Neutrophil (primary cell): Measurements from ENCODE around the gene NPM3.

Experiments used
- H3K27ac ChIP-seq: fragments of 200-600 bp; sonication (generic); 2 replicates; pipeline ENCODE4 v1.5.1; 2016; ENCODE audit warnings: mild to moderate bottlenecking, moderate library complexity
- H3K27me3 ChIP-seq: fragments of 200-600 bp; sonication (generic); 2 replicates; pipeline ENCODE4 v1.6.0; 2016; ENCODE audit warnings: mild to moderate bottlenecking
- H3K36me3 ChIP-seq: fragments of 200-600 bp; sonication (generic); 2 replicates; pipeline ENCODE4 v1.5.1; 2017
- H3K4me1 ChIP-seq, 2 experiments: fragments of 200-600 bp in 1 of 2; sonication (generic) in 1 of 2; 1 replicate in 1 of 2; 2 replicates in 1 of 2; pipeline versions ENCODE4 v1.5.1 to v1.6.1; 2013 to 2016; ENCODE audit warnings: low read depth in 1 of 2, low read length in 1 of 2, mild to moderate bottlenecking in 1 of 2, moderate library complexity in 1 of 2; ENCODE audit not compliant: control insufficient read depth in 1 of 2, insufficient read depth in 1 of 2
- H3K4me3 ChIP-seq, 2 experiments: fragments of 200-600 bp in 1 of 2; sonication (generic) in 1 of 2; 1 replicate in 1 of 2; 2 replicates in 1 of 2; pipeline ENCODE4 v1.5.1; 2013 to 2016; ENCODE audit warnings: low read depth in 1 of 2, low read length in 1 of 2, mild to moderate bottlenecking in 1 of 2, moderate library complexity in 1 of 2
- H3K9me3 ChIP-seq: fragments of 200-600 bp; sonication (generic); 2 replicates; pipeline ENCODE4 v1.5.1; 2016
- CTCF ChIP-seq: fragments of 200-600 bp; sonication (generic); IDR thresholded peaks from 2 replicates; pipeline ENCODE4 v1.5.1; 2016; ENCODE audit warnings: antibody characterized with exemption

NPM3 gene

GRCh38 chr10:101761226-101761625 is 22.0 kb downstream of the NPM3 start:
- no peak overlapping the region for H3K4me3 ChIP-seq
- TF ChIP-seq CTCF = no peak
- H3K4me1 ChIP-seq = no peaks in the 10 kb centered on the region
- no peak overlapping the region for H3K27ac ChIP-seq
- no peaks in the 10 kb centered on the region for H3K9me3 ChIP-seq
- H3K27me3 ChIP-seq = peaks cover 91% of the 10 kb centered on the region
- H3K36me3 ChIP-seq = no peaks in the 10 kb centered on the region

- Histone ChIP-seq H3K27ac (no peak overlapping the region), H3K4me3 (no peak overlapping the region), H3K9me3 (no peaks in the 10 kb centered on the region), H3K27me3 (peaks cover 89% of the 10 kb centered on the region), H3K36me3 (no peaks in the 10 kb centered on the region), H3K4me1 (no peaks in the 10 kb centered on the region)
- no peak for TF ChIP-seq CTCF
These were observed 22.7 kb downstream of the NPM3 start for GRCh38 chr10:101760510-101760909.

GRCh38 chr10:101759309-101760247 is 23.7 kb downstream of the NPM3 start:
- H3K27ac ChIP-seq = no peak overlapping the region
- no peaks in the 10 kb centered on the region for H3K36me3 ChIP-seq
- TF ChIP-seq CTCF = no peak
- H3K4me1 ChIP-seq = no peaks in the 10 kb centered on the region
- H3K27me3 ChIP-seq = peaks cover 86% of the 10 kb centered on the region
- H3K9me3 ChIP-seq = no peaks in the 10 kb centered on the region
- no peak overlapping the region for H3K4me3 ChIP-seq

GRCh38 chr10:101758858-101759257 is 24.4 kb downstream of the NPM3 start:
- no peaks in the 10 kb centered on the region for H3K36me3 ChIP-seq
- no peaks in the 10 kb centered on the region for H3K9me3 ChIP-seq
- H3K27ac ChIP-seq = no peak overlapping the region
- peaks cover 89% of the 10 kb centered on the region for H3K27me3 ChIP-seq
- H3K4me3 ChIP-seq = no peak overlapping the region
- no peak for TF ChIP-seq CTCF
- H3K4me1 ChIP-seq = no peaks in the 10 kb centered on the region

- Histone ChIP-seq H3K4me3 (no peak overlapping the region), H3K27me3 (peaks cover 60% of the 10 kb centered on the region), H3K4me1 (no peaks in the 10 kb centered on the region), H3K36me3 (no peaks in the 10 kb centered on the region), H3K9me3 (no peaks in the 10 kb centered on the region), H3K27ac (no peak overlapping the region)
- TF ChIP-seq CTCF = no peak
These were observed 31.0 kb downstream of the NPM3 start for GRCh38 chr10:101752241-101752640.
